ENCODE measurements around the gene OR2C3.

Gene OR2C3

GRCh38 chr1:247536340-247536739, at the start of gene OR2C3:
OR2C3 (minus strand) TSS chr1:247536440; CDS start chr1:247532511, 3,929 bp downstream.
- TF ChIP-seq CTCF (IDR thresholded peaks at IDR 0.05; ENCODE audit: extremely low read depth, missing control alignments), result no peak

GRCh38 chr1:247578946-247579460, 42.8 kb upstream of the OR2C3 start:
- TF ChIP-seq CTCF (IDR thresholded peaks at IDR 0.05; ENCODE audit: extremely low read depth, missing control alignments), result no peak
- DNase-seq (ENCODE audit: low spot score), result no peak

More at GRCh38 chr1:247536340-247536739, at the start of gene OR2C3:
- DNase-seq (ENCODE audit: low spot score), result no peak

GRCh38 chr1:247576514-247576913, 40.3 kb upstream of the OR2C3 start:
- TF ChIP-seq CTCF (IDR thresholded peaks at IDR 0.05; ENCODE audit: extremely low read depth, missing control alignments), result peak; percentile 35
- peak; percentile 32 for DNase-seq (ENCODE audit: low spot score)

- TF ChIP-seq CTCF (IDR thresholded peaks at IDR 0.05; ENCODE audit: extremely low read depth, missing control alignments), result no peak
- DNase-seq (ENCODE audit: low spot score), result no peak
Measured at GRCh38 chr1:247574664-247575063, 38.4 kb upstream of the OR2C3 start.

- no peak for TF ChIP-seq CTCF (IDR thresholded peaks at IDR 0.05; ENCODE audit: extremely low read depth, missing control alignments)
- DNase-seq (ENCODE audit: low spot score), result no peak
Measured at GRCh38 chr1:247574236-247574635, 38.0 kb upstream of the OR2C3 start.

GRCh38 chr1:247562198-247562597, 26.0 kb upstream of the OR2C3 start:
- no peak for DNase-seq (ENCODE audit: low spot score)
- no peak for TF ChIP-seq CTCF (IDR thresholded peaks at IDR 0.05; ENCODE audit: extremely low read depth, missing control alignments)

GRCh38 chr1:247561711-247562110, 25.5 kb upstream of the OR2C3 start:
- no peak for DNase-seq (ENCODE audit: low spot score)

More at GRCh38 chr1:247561711-247562110, 25.5 kb upstream of the OR2C3 start:
- no peak for TF ChIP-seq CTCF (IDR thresholded peaks at IDR 0.05; ENCODE audit: extremely low read depth, missing control alignments)
